ENCODE results near the gene LY6G6D.
A peak's percentile ranks its signal among the peaks of the same experiment; 100 is the strongest.

Gene LY6G6D

GRCh38 chr6:31744422-31744821 is 29.3 kb downstream of the LY6G6D start:
- DNase-seq = no peak
- intact Hi-C loops (cut with DNase I) = no loop called here

DNA sequence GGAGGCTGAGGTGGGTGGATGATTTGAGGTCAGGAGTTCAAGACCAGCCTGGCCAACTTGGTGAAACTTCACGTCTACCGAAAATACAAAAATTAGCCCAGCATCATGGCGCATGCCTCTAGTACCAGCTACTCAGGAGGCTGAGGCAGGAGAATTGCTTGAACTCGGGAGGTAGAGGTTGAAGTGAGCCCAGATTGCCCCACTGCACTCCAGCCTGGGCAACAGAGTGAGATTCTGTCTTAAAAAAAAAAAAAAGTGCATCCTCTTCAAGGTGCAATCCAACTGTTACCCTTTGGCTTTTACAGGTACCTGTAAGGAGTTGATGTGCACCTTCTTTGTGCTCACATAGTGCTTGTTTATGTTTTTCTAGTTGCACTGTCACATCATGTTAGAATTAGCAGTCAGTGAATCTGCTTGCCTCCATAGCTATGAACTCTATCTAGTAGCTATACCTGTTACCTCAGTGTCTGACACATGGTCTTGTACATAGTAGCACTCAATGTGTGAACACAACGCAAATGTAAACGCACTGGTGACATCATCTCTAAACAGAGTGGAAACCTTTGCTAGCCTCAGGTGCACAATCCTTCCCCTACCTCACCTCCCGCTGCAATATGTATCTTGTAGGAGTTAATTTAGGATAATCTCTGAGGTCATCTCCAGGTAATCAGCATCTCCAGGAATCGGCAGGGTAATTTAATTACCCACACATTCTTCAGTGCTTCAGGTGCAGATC is 34.3 kb downstream of the LY6G6D start:
- no peak for DNase-seq
- intact Hi-C loops (cut with DNase I) = no loop called here

DNA sequence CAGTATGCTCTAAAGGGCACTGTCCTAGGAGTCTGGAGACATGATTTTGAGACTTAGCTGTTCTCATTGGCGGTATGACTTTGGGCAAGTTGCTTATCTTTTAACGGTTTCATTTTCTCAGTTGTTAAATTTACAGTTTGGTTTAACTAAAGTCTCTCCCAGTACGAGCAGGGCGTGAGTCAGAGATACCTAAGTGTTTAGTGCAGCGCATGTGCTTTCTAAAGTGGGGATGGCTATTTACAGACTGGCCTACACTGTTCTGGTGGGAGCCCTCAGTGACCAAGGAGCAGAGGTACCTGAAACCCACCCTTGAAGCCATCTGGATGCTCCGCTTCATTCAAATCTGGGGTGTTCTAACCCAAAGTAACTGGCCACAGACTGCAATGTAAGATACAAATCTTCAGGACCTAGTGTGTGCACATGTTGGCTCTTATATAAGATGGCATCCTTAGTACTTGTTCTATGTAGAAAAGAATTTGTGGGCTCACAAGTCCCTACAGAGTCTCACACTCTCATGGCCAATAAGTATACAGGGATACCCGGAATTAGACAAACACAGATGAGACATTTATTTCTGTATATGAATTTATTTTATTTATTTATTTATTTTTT is 35.4 kb downstream of the LY6G6D start:
- no peak for DNase-seq
- intact Hi-C loops (cut with DNase I) = no loop called here

DNA sequence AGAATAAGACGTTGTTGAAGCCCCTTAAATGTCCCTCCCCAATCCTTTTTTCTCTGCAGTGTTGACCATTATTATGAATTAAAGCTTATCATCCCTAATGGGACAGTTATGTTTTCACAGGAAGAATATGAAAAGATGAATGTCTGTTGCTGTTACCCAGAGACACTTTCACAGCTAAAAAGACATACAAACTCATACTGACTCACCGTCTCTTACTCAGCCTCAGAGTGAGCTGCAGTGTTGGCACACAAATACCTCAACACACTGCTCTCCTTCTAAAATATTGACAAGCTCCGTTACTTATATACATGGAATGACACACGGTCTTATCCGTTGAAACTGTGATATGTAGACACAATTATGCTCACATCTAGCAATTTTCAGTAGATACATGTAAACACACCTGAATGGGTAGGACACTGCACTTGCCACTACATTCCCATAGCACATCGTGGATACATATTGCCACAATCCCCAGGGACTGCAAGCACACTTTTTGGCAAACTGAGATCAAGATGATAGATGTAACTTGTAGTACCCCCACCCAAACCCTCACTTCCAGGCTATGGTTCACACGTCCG is 37.7 kb downstream of the LY6G6D start:
- no peak for DNase-seq
- intact Hi-C loops (cut with DNase I) = no loop called here

DNA sequence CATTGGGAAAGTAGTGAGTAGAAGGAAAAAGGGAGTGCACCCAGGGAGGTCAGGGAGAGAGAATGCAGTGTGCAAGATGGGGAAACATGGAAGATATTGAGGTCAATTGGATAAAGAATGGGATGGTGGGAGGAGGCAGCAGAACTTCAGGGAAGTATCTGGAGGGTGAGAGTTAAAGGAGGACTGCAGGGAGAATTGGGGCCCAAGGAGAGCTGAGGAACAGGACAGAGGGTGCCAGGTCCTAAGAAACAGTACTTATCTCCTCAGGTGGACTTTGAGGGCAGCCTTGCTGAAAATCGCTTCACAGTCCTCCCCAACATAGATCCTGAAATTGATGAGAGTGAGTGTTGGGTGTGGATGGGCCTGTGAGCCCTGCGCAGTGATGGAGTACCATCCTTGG is 43.1 kb downstream of the LY6G6D start:
- DNase-seq = no peak
- intact Hi-C loops (cut with DNase I) = no loop called here

DNA sequence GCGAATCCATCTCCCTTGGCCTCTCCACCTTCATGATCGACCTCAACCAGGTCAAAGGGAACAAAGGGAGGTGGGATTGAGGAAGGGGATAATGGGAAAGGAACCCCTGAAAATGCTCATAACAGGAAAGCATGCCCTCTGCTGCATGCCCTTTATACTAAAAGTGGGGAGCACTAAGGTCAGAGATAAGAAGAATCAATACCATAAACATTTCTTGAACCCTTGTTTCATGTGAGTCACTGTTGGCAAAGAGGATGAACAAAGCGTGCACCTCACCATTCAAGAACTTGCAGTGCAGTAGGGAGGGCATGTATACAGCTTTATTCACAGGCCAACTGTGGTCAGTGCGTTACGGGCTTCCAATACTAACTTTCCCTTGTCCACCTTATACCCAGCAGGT is 45.6 kb downstream of the LY6G6D start:
- DNase-seq = no peak
- intact Hi-C loops (cut with DNase I) = no loop called here

DNA sequence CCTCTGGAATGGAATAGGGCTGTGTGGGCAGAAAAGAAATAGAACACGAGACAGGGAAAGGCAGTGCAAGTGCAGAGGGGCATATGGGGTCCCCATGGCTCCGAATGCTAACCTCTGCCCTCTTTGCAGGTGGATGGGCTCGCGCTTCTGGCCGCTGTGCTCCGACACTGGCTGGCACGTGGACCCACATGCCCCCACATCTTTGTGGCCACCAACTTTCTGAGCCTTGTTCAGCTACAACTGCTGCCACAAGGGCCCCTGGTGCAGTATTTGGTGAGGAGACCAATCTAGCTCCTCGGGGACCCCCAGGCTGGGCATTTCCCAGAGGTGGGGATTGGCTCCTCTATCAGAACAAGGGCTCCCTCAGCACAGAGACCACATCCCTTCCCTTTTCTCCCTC is 46.2 kb downstream of the LY6G6D start:
- DNase-seq = no peak
- intact Hi-C loops (cut with DNase I) = no loop called here

DNA sequence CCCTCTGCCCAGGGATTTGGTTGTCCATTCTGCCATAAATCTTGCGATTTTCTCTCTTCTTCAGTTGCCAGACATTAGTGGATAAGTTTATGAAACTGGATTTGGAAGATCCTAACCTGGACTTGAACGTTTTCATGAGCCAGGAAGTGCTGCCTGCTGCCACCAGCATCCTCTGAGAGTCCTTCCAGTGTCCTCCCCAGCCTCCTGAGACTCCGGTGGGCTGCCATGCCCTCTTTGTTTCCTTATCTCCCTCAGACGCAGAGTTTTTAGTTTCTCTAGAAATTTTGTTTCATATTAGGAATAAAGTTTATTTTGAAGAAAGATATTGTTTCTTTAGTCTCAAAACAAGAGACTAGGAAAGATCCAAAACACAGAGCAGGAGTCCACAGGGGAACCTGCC is 47.2 kb downstream of the LY6G6D start, which contains the start of gene SAPCD1:
Gene SAPCD1 (plus strand): TSS at position 301 of the 400 bp plus-strand sequence. CDS start 399 bp downstream, outside the sequence.
- no peak for DNase-seq
- intact Hi-C loops (cut with DNase I) = no loop called here

GRCh38 chr6:31762878-31763618 is 47.9 kb downstream of the LY6G6D start:
- intact Hi-C loops (cut with DNase I) = no loop called here
- no peak for DNase-seq

- intact Hi-C loops (cut with DNase I) = no loop called here
Observed at GRCh38 chr6:31763619-31763940, 48.4 kb downstream of the LY6G6D start.

GRCh38 chr6:31764198-31764597 is 49.0 kb downstream of the LY6G6D start:
- DNase-seq = no peak
- intact Hi-C loops (cut with DNase I) = no loop called here

More at GRCh38 chr6:31763619-31763940, 48.4 kb downstream of the LY6G6D start:
- DNase-seq = peak in 1 of 42 donors; percentile 21

DNA sequence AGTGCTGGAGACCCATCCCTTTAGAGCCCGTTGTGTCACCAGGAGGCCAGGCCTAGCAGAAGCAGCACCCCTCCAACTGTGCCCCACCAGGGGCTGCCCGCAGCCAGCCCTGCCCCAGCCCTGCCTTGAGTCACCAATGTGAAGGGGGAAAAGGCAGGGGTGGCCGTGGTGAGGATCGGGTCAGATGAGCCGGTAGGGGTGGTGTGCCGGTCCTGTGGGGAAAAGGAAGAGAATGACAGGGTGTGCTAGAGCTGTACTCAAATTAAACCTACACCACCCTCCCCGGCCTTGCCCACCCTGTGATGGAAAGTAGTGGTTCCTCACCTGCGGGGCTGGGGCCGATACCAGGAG is 50.4 kb downstream of the LY6G6D start:
- intact Hi-C loops (cut with DNase I) = no loop called here
- DNase-seq = no peak

GRCh38 chr6:31765910-31766794 is 51.0 kb downstream of the LY6G6D start:
- DNase-seq = no peak
- intact Hi-C loops (cut with DNase I) = no loop called here

- intact Hi-C loops (cut with DNase I) = no loop called here
- DNase-seq = no peak
Observed at GRCh38 chr6:31767096-31767645, 52.0 kb downstream of the LY6G6D start.
